Measurements from ENCODE around the gene REV3L. TPM values are rescaled to one million over a fixed set of nuclear protein-coding genes. Genes with fewer than 3 reads are reported as not detected.
A peak's percentile ranks its signal among the peaks of the same experiment; 100 is the strongest.

The REV3L gene, protein sequence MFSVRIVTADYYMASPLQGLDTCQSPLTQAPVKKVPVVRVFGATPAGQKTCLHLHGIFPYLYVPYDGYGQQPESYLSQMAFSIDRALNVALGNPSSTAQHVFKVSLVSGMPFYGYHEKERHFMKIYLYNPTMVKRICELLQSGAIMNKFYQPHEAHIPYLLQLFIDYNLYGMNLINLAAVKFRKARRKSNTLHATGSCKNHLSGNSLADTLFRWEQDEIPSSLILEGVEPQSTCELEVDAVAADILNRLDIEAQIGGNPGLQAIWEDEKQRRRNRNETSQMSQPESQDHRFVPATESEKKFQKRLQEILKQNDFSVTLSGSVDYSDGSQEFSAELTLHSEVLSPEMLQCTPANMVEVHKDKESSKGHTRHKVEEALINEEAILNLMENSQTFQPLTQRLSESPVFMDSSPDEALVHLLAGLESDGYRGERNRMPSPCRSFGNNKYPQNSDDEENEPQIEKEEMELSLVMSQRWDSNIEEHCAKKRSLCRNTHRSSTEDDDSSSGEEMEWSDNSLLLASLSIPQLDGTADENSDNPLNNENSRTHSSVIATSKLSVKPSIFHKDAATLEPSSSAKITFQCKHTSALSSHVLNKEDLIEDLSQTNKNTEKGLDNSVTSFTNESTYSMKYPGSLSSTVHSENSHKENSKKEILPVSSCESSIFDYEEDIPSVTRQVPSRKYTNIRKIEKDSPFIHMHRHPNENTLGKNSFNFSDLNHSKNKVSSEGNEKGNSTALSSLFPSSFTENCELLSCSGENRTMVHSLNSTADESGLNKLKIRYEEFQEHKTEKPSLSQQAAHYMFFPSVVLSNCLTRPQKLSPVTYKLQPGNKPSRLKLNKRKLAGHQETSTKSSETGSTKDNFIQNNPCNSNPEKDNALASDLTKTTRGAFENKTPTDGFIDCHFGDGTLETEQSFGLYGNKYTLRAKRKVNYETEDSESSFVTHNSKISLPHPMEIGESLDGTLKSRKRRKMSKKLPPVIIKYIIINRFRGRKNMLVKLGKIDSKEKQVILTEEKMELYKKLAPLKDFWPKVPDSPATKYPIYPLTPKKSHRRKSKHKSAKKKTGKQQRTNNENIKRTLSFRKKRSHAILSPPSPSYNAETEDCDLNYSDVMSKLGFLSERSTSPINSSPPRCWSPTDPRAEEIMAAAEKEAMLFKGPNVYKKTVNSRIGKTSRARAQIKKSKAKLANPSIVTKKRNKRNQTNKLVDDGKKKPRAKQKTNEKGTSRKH (N-terminal part only)
- total RNA-seq (2021; fragmentation: NEBNext Ultra II Directional; extraction: Animal tissue kit (Norgen Biotek cat#: 25700)) (5.0 and 6.6 TPM in 2 replicates), polyA plus RNA-seq (2011; rRNA removed) (1.1 and 2.1 TPM in 2 replicates), polyA minus RNA-seq (2011; rRNA and poly(A)+ RNA removed) (9.4 and 12.6 TPM in 2 replicates)
- 2.8 TPM for polyA plus RNA-seq (2011; cell fraction: cytosol; rRNA removed)
- polyA plus RNA-seq (2011; cell fraction: nucleus; rRNA removed): 3.3 TPM
- polyA plus RNA-seq (2012, experiment 1 of 2): 1.8 to 3.4 TPM (median 2.1 TPM) in 4 replicates
- 0.17 TPM for polyA plus RNA-seq (2012, experiment 2 of 2)
- polyA plus RNA-seq (2013, experiment 1 of 2): 2.8 TPM
- polyA plus RNA-seq (2013, experiment 2 of 2): 2.5 TPM
- polyA minus RNA-seq (2011; cell fraction: cytosol; rRNA and poly(A)+ RNA removed): 4.6 TPM
- 27.3 TPM for polyA minus RNA-seq (2011; cell fraction: nucleus; rRNA and poly(A)+ RNA removed)
- long read RNA-seq, experiment 1, partial matches to known transcripts: 3 of 5 reads
- long read RNA-seq, experiment 1, other reads (novel, unspliced or antisense): 2 of 5 reads
- long read RNA-seq, experiment 2, partial matches to known transcripts: 0 of 1 reads
- long read RNA-seq, experiment 2, other reads (novel, unspliced or antisense): 1 of 1 reads

GRCh38 chr6:111482959-111483735, at the start of gene REV3L:
TSS of gene REV3L (minus strand) at chr6:111483218. CDS start at chr6:111482888, 330 bp downstream.
- H3K9me3 ChIP-seq (ENCODE audit: insufficient read depth in 2 of 2, low read depth in 1 of 2, low read length in 1 of 2): no peaks in the 10 kb centered on the region; a peak in 1 of 4 replicates
- H2BK12ac ChIP-seq (ENCODE audit: low read depth, low read length): peak within 1 kb of the TSS; percentile 12; the same call in 1 of the 2 replicates
- H2BK15ac ChIP-seq (ENCODE audit: low read length): no peak within 1 kb of the TSS
- peak within 1 kb of the TSS; percentile 89 for H3K27ac ChIP-seq (ENCODE audit: low read depth, low read length)
- WGBS, 2 experiments (ENCODE audit: extremely low coverage in 1 of 2, insufficient coverage in 1 of 2, insufficient read length in 1 of 2, insufficient replicate concordance in 2 of 2, low coverage in 1 of 2, low lambda C conversion rate in 2 of 2, missing lambda C conversion rate in 1 of 2): 2% methylated on average over 19 of the region's 84 CpGs; no CpG with 5 or more reads in 1 of the 2 experiments
- H3K9ac ChIP-seq (replicated peaks in 1 of 4; ENCODE audit: extremely low read depth in 1 of 4, low read depth in 3 of 4, low read length in 3 of 4): peak within 1 kb of the TSS; percentile 77 to 94 (median 88)
- H3K14ac ChIP-seq (ENCODE audit: insufficient read length): no peak within 1 kb of the TSS
- peak within 1 kb of the TSS; percentile 72 to 88 (median 84) for H3K4me3 ChIP-seq (ENCODE audit: extremely low read depth in 1 of 4, insufficient read depth in 2 of 4, low read depth in 3 of 4, low read length in 4 of 4)
- H3K79me2 ChIP-seq (ENCODE audit: control insufficient read depth in 1 of 2, insufficient read depth in 2 of 2, low read length in 2 of 2): peaks cover 5 to 40% of the 10 kb centered on the region in 2 experiments
- no peak within 1 kb of the TSS for H2BK20ac ChIP-seq (ENCODE audit: low read length)
- no peak within 1 kb of the TSS for H3K23ac ChIP-seq (ENCODE audit: insufficient read length)
- peak within 1 kb of the TSS; percentile 93 for H4K91ac ChIP-seq (replicated peaks; ENCODE audit: insufficient read length, low read length)
- H3K27me3 ChIP-seq (replicated peaks in 1 of 4; ENCODE audit: control insufficient read depth in 3 of 4, extremely low read depth in 1 of 4, insufficient read depth in 3 of 4, low read length in 3 of 4): peaks cover 15 to 34% (median 24%) of the 10 kb centered on the region in 4 experiments
- CTCF ChIA-PET (ENCODE audit: partially characterized antibody): interaction anchor here (0.6 kb wide), 1 partner anchor 127 kb away, joined by 3 read pairs; no protein-coding TSS in a partner anchor
- H3K56ac ChIP-seq (replicated peaks; ENCODE audit: insufficient read length, low read depth, low read length): peak within 1 kb of the TSS; percentile 96
- no peak within 1 kb of the TSS for H3K4ac ChIP-seq (replicated peaks; ENCODE audit: insufficient read length, low read depth, low read length)
- H3K18ac ChIP-seq (ENCODE audit: extremely low read depth, low read length): peak within 1 kb of the TSS; percentile 93
- H3K23me2 ChIP-seq (ENCODE audit: low read depth, low read length): peaks cover 9% of the 10 kb centered on the region
- H4K8ac ChIP-seq (ENCODE audit: extremely low read depth, insufficient read depth, low read length): peak within 1 kb of the TSS; percentile 98; the same call in 1 of the 2 replicates
- H2AFZ ChIP-seq (ENCODE audit: low read length): no peak within 1 kb of the TSS; the same call in 1 of the 2 replicates
- POLR2A ChIA-PET (ENCODE audit: partially characterized antibody): interaction anchor here (0.6 to 2.4 kb wide), 28 partner anchors 8 to 344 kb away, joined by 3 to 8 read pairs (median 4); partner anchors contain the start of gene TRAF3IP2
- peaks cover 16% of the 10 kb centered on the region in 2 experiments for H4K20me1 ChIP-seq (replicated peaks in 1 of 2; ENCODE audit: control insufficient read depth in 1 of 2, insufficient read depth in 2 of 2, low read length in 2 of 2)
- peak within 1 kb of the TSS; percentile 96 to 97 for H3K4me2 ChIP-seq (ENCODE audit: insufficient read depth in 1 of 2, low read depth in 2 of 2, low read length in 2 of 2)
- peak within 1 kb of the TSS; percentile 98 for H2BK5ac ChIP-seq (ENCODE audit: low read depth, low read length)
- H4K5ac ChIP-seq (ENCODE audit: insufficient read length, low read depth, low read length): peak within 1 kb of the TSS; percentile 95
- DNase-seq (ENCODE audit: low read depth in 1 of 2, low spot score in 2 of 2) (peak; percentile 71 to 89), FAIRE-seq (no peak)
- H3K79me1 ChIP-seq (ENCODE audit: low read depth, low read length): peaks cover 3% of the 10 kb centered on the region
- H2AK5ac ChIP-seq (ENCODE audit: low read depth, low read length): no peak within 1 kb of the TSS
- peaks cover 0 to 6% (median 2%) of the 10 kb centered on the region in 4 experiments; a peak in 3 of 7 replicates for H3K4me1 ChIP-seq (replicated peaks in 1 of 4; ENCODE audit: control insufficient read depth in 3 of 4, insufficient read depth in 4 of 4, low read length in 3 of 4)
- H3K36me3 ChIP-seq (ENCODE audit: control insufficient read depth in 2 of 4, insufficient read depth in 4 of 4, low read length in 3 of 4): peaks cover 0 to 6% (median 3%) of the 10 kb centered on the region in 4 experiments; a peak in 5 of 8 replicates
- peak within 1 kb of the TSS; percentile 7 for H2BK120ac ChIP-seq (replicated peaks; ENCODE audit: low read depth, low read length)
- TF ChIP-seq, protein P1, sequence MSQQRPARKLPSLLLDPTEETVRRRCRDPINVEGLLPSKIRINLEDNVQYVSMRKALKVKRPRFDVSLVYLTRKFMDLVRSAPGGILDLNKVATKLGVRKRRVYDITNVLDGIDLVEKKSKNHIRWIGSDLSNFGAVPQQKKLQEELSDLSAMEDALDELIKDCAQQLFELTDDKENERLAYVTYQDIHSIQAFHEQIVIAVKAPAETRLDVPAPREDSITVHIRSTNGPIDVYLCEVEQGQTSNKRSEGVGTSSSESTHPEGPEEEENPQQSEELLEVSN (IDR thresholded peaks at IDR 0.05): peak; percentile 58

Measured in H1 (cell line).